ENCODE results near the gene JPH3.

The JPH3 gene

DNA sequence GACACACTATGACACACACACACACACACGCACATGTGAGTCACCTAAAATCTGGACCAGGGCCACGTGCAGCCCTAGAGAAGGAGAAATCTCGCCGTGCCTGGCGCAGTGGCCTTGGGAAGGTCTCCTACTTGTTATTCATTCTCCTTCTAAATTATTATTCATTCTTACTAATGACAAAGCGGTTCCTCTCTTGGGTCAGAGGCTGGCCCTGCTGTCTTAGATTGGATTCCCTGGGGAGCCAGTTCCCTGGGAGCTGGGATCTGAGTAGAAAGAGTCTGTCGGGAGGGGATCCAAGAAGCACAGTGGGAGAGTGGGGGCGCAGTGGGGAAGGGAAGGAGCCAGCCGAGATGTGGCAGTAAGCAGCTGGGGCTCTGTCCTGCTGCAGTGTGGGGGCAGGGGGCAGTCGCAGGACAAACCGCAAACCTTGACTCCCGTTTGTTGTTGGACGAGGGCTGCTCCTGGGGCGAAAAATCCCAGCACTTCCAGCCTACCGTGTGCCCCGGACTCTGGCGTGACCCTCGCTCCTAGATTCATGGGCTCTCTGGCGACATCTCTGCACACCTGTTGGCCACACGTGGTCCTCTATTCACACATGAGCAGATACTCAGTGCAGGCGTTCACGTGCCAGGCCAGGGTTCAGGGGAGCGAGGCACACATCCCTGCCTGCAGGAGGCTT lies 18.7 kb upstream of the JPH3 start:
- peak overlapping the region; percentile 24 to 88 (median 70) for H3K27ac Mint-ChIP-seq
- no peaks in the 10 kb centered on the region for H3K36me3 Mint-ChIP-seq (ENCODE audit: low read depth)
- TF ChIP-seq, protein P1, sequence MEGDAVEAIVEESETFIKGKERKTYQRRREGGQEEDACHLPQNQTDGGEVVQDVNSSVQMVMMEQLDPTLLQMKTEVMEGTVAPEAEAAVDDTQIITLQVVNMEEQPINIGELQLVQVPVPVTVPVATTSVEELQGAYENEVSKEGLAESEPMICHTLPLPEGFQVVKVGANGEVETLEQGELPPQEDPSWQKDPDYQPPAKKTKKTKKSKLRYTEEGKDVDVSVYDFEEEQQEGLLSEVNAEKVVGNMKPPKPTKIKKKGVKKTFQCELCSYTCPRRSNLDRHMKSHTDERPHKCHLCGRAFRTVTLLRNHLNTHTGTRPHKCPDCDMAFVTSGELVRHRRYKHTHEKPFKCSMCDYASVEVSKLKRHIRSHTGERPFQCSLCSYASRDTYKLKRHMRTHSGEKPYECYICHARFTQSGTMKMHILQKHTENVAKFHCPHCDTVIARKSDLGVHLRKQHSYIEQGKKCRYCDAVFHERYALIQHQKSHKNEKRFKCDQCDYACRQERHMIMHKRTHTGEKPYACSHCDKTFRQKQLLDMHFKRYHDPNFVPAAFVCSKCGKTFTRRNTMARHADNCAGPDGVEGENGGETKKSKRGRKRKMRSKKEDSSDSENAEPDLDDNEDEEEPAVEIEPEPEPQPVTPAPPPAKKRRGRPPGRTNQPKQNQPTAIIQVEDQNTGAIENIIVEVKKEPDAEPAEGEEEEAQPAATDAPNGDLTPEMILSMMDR (IDR thresholded peaks at IDR 0.05; ENCODE audit: unreplicated experiment in 3 of 3), result no peak
- H3K9me3 Mint-ChIP-seq, result no peaks in the 10 kb centered on the region
- peaks cover 46% of the 10 kb centered on the region for H3K27me3 Mint-ChIP-seq (ENCODE audit: low read depth)
- H3K4me3 Mint-ChIP-seq, result no peak overlapping the region
- peaks cover 28% of the 10 kb centered on the region for H3K4me1 Mint-ChIP-seq

DNA sequence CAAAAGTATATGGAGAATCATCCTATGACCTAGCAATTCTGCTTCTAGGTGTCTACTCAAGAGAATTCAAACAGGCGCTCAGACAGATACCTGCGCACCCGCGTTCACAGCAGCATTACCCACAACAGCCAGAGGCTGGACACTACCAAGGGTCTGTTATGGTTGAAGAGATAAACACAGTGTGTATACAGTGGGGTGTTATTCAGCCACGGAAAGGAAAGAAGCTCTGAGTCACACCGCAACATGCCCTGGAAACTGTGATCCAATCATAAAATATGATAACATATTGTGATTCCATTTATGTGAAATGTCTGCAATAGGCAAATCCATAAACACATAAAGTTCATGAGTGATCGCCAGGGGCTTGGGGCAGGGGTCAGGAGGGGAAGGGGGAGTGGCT lies 18.0 kb upstream of the JPH3 start:
- Mint-ChIP-seq H3K4me1 (peaks cover 28% of the 10 kb centered on the region), H3K27me3 (ENCODE audit: low read depth) (peaks cover 50% of the 10 kb centered on the region), H3K27ac (peak overlapping the region in 1 of 3 experiments; percentile 70), H3K4me3 (no peak overlapping the region), H3K36me3 (ENCODE audit: low read depth) (no peaks in the 10 kb centered on the region), H3K9me3 (no peaks in the 10 kb centered on the region)
- TF ChIP-seq, protein P1 (IDR thresholded peaks at IDR 0.05; ENCODE audit: unreplicated experiment in 3 of 3), result no peak

DNA sequence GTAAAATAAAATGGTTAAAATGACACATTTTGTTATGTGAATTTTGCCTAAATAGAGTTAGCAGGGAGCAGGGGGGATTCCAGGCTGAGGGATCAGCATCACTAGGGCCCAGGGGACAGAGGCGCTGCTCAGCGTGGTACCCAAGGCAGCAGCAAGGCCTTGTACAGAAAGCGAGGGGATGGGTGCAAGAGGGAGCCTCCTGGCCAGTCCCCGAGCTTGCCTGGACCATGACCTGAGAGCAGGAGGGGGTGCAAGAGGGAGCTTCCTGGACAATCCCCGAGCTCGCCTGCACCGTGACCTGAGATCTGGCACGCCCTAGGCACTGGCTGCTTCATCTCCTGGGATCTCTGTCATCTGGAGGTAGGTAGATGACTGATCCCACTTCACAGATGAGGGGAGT lies 17.3 kb upstream of the JPH3 start:
- Mint-ChIP-seq H3K36me3 (ENCODE audit: low read depth) (no peaks in the 10 kb centered on the region), H3K27ac (no peak overlapping the region), H3K4me1 (peaks cover 23% of the 10 kb centered on the region), H3K27me3 (ENCODE audit: low read depth) (peaks cover 54% of the 10 kb centered on the region), H3K9me3 (no peaks in the 10 kb centered on the region), H3K4me3 (no peak overlapping the region)
- TF ChIP-seq, protein P1 (IDR thresholded peaks at IDR 0.05; ENCODE audit: unreplicated experiment in 3 of 3), result no peak

DNA sequence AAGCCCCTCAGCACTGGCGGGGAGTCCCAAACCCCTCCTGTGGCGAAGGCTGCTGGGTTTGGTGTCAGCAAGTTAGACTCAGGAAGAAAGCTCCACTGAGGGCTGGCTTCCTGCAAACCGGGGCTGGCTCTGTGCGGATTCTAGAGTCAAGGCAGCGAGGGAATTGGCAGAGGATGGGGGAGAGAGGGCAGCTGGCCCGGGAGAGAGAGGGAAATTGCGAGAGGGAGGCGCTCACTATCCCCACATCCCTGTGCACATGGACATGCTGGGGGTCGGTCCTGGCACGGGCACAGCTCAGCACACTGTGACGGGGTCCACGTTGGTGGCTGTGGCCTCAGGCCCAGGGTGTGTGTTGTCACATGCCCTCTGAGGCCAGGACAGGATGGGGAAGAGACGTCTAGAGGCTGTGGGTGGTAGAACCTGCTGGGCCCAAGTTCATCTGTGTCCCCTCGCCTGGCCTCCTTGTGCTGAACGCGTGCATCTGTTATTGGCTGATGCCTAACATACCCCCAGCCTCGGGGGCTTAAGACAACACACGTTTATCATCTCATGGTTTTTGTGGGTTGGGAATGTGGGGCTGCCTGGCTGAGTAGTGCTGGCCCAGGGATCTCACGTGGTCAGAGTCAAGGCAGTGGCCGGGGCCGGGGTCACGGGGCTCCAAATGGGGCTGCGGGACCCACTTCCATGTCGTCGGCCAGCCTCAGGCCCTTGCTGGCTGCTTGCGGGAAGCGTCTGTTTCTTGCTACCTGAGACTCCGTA lies 16.7 kb upstream of the JPH3 start:
- Mint-ChIP-seq H3K27me3 (ENCODE audit: low read depth) (peaks cover 60% of the 10 kb centered on the region), H3K9me3 (no peaks in the 10 kb centered on the region), H3K4me1 (peaks cover 23% of the 10 kb centered on the region), H3K27ac (no peak overlapping the region), H3K36me3 (ENCODE audit: low read depth) (no peaks in the 10 kb centered on the region), H3K4me3 (no peak overlapping the region)
- TF ChIP-seq, protein P1 (IDR thresholded peaks at IDR 0.05; ENCODE audit: unreplicated experiment in 3 of 3), result no peak

DNA sequence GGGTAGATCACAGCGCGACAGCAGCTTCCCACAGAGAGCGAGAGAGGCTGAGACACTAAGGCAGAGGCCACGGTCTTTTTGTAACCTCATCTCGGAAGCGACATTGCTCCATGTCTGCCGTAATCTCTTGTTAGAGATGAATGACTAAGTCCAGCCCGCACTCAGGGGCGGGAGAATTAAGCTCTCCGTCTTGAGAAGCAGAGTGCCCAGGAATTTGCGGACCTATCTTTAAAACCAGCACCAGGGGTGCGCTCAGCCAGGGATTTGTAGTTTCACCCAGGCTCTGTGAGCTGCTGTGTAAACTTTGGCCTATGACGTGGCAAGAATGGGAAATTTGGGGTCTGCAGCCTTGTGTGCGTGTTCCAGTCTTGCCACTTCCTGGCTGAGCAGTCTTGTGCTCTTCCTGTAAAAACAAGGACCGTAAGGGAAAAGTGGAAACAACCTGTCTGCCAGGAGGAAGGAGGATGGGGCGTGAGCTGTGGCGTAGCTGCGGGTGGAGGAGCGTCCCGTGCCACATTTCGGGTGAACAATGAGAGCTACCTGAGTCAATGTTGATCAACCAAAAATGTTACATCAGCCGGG lies 16.0 kb upstream of the JPH3 start:
- Mint-ChIP-seq H3K27me3 (ENCODE audit: low read depth) (peaks cover 60% of the 10 kb centered on the region), H3K36me3 (ENCODE audit: low read depth) (no peaks in the 10 kb centered on the region), H3K27ac (no peak overlapping the region), H3K4me3 (no peak overlapping the region), H3K4me1 (peaks cover 22% of the 10 kb centered on the region), H3K9me3 (no peaks in the 10 kb centered on the region)
- TF ChIP-seq, protein P1 (IDR thresholded peaks at IDR 0.05; ENCODE audit: unreplicated experiment in 3 of 3), result no peak
